ENCODE results near the gene DAAM2.

The DAAM2 gene

GRCh38 chr6:39876826-39877225 is 84.7 kb downstream of the DAAM2 start:
- H3K4me3 ChIP-seq (ENCODE audit: low read depth in 1 of 2, low read length in 2 of 2) = no peak overlapping the region
- H3K36me3 ChIP-seq (ENCODE audit: control insufficient read depth in 1 of 2, insufficient read depth in 2 of 2, low read length in 2 of 2) = peaks cover 0 to 13% of the 10 kb centered on the region in 2 donors
- H3K9me3 ChIP-seq (ENCODE audit: control insufficient read depth in 1 of 2, low read length in 2 of 2) = no peaks in the 10 kb centered on the region
- no peaks in the 10 kb centered on the region for H3K4me1 ChIP-seq (ENCODE audit: control insufficient read depth in 1 of 2, insufficient read depth in 2 of 2, low read length in 2 of 2)
- no peaks in the 10 kb centered on the region for H3K27me3 ChIP-seq (ENCODE audit: control insufficient read depth in 1 of 2, insufficient read depth in 2 of 2, low read length in 2 of 2)
- H3K9ac ChIP-seq (ENCODE audit: low read depth in 1 of 2, low read length in 2 of 2) = no peak overlapping the region
- H3K27ac ChIP-seq (ENCODE audit: low read depth, low read length) = no peak overlapping the region

- peaks cover 5 to 6% of the 10 kb centered on the region in 2 donors for H3K4me1 ChIP-seq (ENCODE audit: control insufficient read depth in 1 of 2, insufficient read depth in 2 of 2, low read length in 2 of 2)
Measured at GRCh38 chr6:39879535-39879934, 87.4 kb downstream of the DAAM2 start.

GRCh38 chr6:39880594-39880993 is 88.4 kb downstream of the DAAM2 start:
- Histone ChIP-seq H3K4me1 (ENCODE audit: control insufficient read depth in 1 of 2, insufficient read depth in 2 of 2, low read length in 2 of 2) (peaks cover 5 to 6% of the 10 kb centered on the region in 2 donors), H3K36me3 (ENCODE audit: control insufficient read depth in 1 of 2, insufficient read depth in 2 of 2, low read length in 2 of 2) (peaks cover 0 to 8% of the 10 kb centered on the region in 2 donors), H3K27ac (ENCODE audit: low read depth, low read length) (no peak overlapping the region), H3K9me3 (ENCODE audit: control insufficient read depth in 1 of 2, low read length in 2 of 2) (no peaks in the 10 kb centered on the region), H3K4me3 (ENCODE audit: low read depth in 1 of 2, low read length in 2 of 2) (no peak overlapping the region), H3K27me3 (ENCODE audit: control insufficient read depth in 1 of 2, insufficient read depth in 2 of 2, low read length in 2 of 2) (no peaks in the 10 kb centered on the region), H3K9ac (ENCODE audit: low read depth in 1 of 2, low read length in 2 of 2) (no peak overlapping the region)

More at GRCh38 chr6:39879535-39879934, 87.4 kb downstream of the DAAM2 start:
- peaks cover 0 to 10% of the 10 kb centered on the region in 2 donors for H3K36me3 ChIP-seq (ENCODE audit: control insufficient read depth in 1 of 2, insufficient read depth in 2 of 2, low read length in 2 of 2)
- no peak overlapping the region for H3K9ac ChIP-seq (ENCODE audit: low read depth in 1 of 2, low read length in 2 of 2)
- H3K27me3 ChIP-seq (ENCODE audit: control insufficient read depth in 1 of 2, insufficient read depth in 2 of 2, low read length in 2 of 2) = no peaks in the 10 kb centered on the region
- no peak overlapping the region for H3K4me3 ChIP-seq (ENCODE audit: low read depth in 1 of 2, low read length in 2 of 2)
- no peak overlapping the region for H3K27ac ChIP-seq (ENCODE audit: low read depth, low read length)
- no peaks in the 10 kb centered on the region for H3K9me3 ChIP-seq (ENCODE audit: control insufficient read depth in 1 of 2, low read length in 2 of 2)

- Histone ChIP-seq H3K36me3 (ENCODE audit: control insufficient read depth in 1 of 2, insufficient read depth in 2 of 2, low read length in 2 of 2) (peaks cover 0 to 8% of the 10 kb centered on the region in 2 donors), H3K27me3 (ENCODE audit: control insufficient read depth in 1 of 2, insufficient read depth in 2 of 2, low read length in 2 of 2) (no peaks in the 10 kb centered on the region), H3K9ac (ENCODE audit: low read depth in 1 of 2, low read length in 2 of 2) (no peak overlapping the region), H3K27ac (ENCODE audit: low read depth, low read length) (no peak overlapping the region), H3K4me1 (ENCODE audit: control insufficient read depth in 1 of 2, insufficient read depth in 2 of 2, low read length in 2 of 2) (peaks cover 5 to 6% of the 10 kb centered on the region in 2 donors), H3K4me3 (ENCODE audit: low read depth in 1 of 2, low read length in 2 of 2) (no peak overlapping the region), H3K9me3 (ENCODE audit: control insufficient read depth in 1 of 2, low read length in 2 of 2) (no peaks in the 10 kb centered on the region)
Measured at GRCh38 chr6:39881851-39882530, 89.8 kb downstream of the DAAM2 start.

- Histone ChIP-seq H3K9ac (ENCODE audit: low read depth in 1 of 2, low read length in 2 of 2) (no peak overlapping the region), H3K36me3 (ENCODE audit: control insufficient read depth in 1 of 2, insufficient read depth in 2 of 2, low read length in 2 of 2) (peaks cover 0 to 8% of the 10 kb centered on the region in 2 donors), H3K27ac (ENCODE audit: low read depth, low read length) (no peak overlapping the region), H3K27me3 (ENCODE audit: control insufficient read depth in 1 of 2, insufficient read depth in 2 of 2, low read length in 2 of 2) (no peaks in the 10 kb centered on the region), H3K4me3 (ENCODE audit: low read depth in 1 of 2, low read length in 2 of 2) (no peak overlapping the region), H3K4me1 (ENCODE audit: control insufficient read depth in 1 of 2, insufficient read depth in 2 of 2, low read length in 2 of 2) (peaks cover 5 to 6% of the 10 kb centered on the region in 2 donors), H3K9me3 (ENCODE audit: control insufficient read depth in 1 of 2, low read length in 2 of 2) (no peaks in the 10 kb centered on the region)
Measured at GRCh38 chr6:39882531-39882899, 90.3 kb downstream of the DAAM2 start.

- H3K9me3 ChIP-seq (ENCODE audit: control insufficient read depth in 1 of 2, low read length in 2 of 2) = no peaks in the 10 kb centered on the region
- peaks cover 5 to 6% of the 10 kb centered on the region in 2 donors for H3K4me1 ChIP-seq (ENCODE audit: control insufficient read depth in 1 of 2, insufficient read depth in 2 of 2, low read length in 2 of 2)
- H3K9ac ChIP-seq (ENCODE audit: low read depth in 1 of 2, low read length in 2 of 2) = no peak overlapping the region
- H3K36me3 ChIP-seq (ENCODE audit: control insufficient read depth in 1 of 2, insufficient read depth in 2 of 2, low read length in 2 of 2) = no peaks in the 10 kb centered on the region
- no peak overlapping the region for H3K27ac ChIP-seq (ENCODE audit: low read depth, low read length)
- H3K27me3 ChIP-seq (ENCODE audit: control insufficient read depth in 1 of 2, insufficient read depth in 2 of 2, low read length in 2 of 2) = no peaks in the 10 kb centered on the region
- H3K4me3 ChIP-seq (ENCODE audit: low read depth in 1 of 2, low read length in 2 of 2) = no peak overlapping the region
Measured at GRCh38 chr6:39884696-39885095, 92.5 kb downstream of the DAAM2 start.

- Histone ChIP-seq H3K27me3 (ENCODE audit: control insufficient read depth in 1 of 2, insufficient read depth in 2 of 2, low read length in 2 of 2) (no peaks in the 10 kb centered on the region), H3K9me3 (ENCODE audit: control insufficient read depth in 1 of 2, low read length in 2 of 2) (no peaks in the 10 kb centered on the region), H3K4me1 (ENCODE audit: control insufficient read depth in 1 of 2, insufficient read depth in 2 of 2, low read length in 2 of 2) (peaks cover 5 to 6% of the 10 kb centered on the region in 2 donors), H3K4me3 (ENCODE audit: low read depth in 1 of 2, low read length in 2 of 2) (no peak overlapping the region), H3K9ac (ENCODE audit: low read depth in 1 of 2, low read length in 2 of 2) (no peak overlapping the region), H3K27ac (ENCODE audit: low read depth, low read length) (no peak overlapping the region), H3K36me3 (ENCODE audit: control insufficient read depth in 1 of 2, insufficient read depth in 2 of 2, low read length in 2 of 2) (no peaks in the 10 kb centered on the region)
Measured at GRCh38 chr6:39885691-39886090, 93.5 kb downstream of the DAAM2 start.

- peaks cover 5 to 6% of the 10 kb centered on the region in 2 donors for H3K4me1 ChIP-seq (ENCODE audit: control insufficient read depth in 1 of 2, insufficient read depth in 2 of 2, low read length in 2 of 2)
- H3K36me3 ChIP-seq (ENCODE audit: control insufficient read depth in 1 of 2, insufficient read depth in 2 of 2, low read length in 2 of 2) = no peaks in the 10 kb centered on the region
- H3K27me3 ChIP-seq (ENCODE audit: control insufficient read depth in 1 of 2, insufficient read depth in 2 of 2, low read length in 2 of 2) = no peaks in the 10 kb centered on the region
- no peaks in the 10 kb centered on the region for H3K9me3 ChIP-seq (ENCODE audit: control insufficient read depth in 1 of 2, low read length in 2 of 2)
- H3K27ac ChIP-seq (ENCODE audit: low read depth, low read length) = no peak overlapping the region
- no peak overlapping the region for H3K9ac ChIP-seq (ENCODE audit: low read depth in 1 of 2, low read length in 2 of 2)
- no peak overlapping the region for H3K4me3 ChIP-seq (ENCODE audit: low read depth in 1 of 2, low read length in 2 of 2)
Measured at GRCh38 chr6:39886871-39887270, 94.7 kb downstream of the DAAM2 start.

- Histone ChIP-seq H3K27me3 (ENCODE audit: control insufficient read depth in 1 of 2, insufficient read depth in 2 of 2, low read length in 2 of 2) (no peaks in the 10 kb centered on the region), H3K9me3 (ENCODE audit: control insufficient read depth in 1 of 2, low read length in 2 of 2) (no peaks in the 10 kb centered on the region), H3K9ac (ENCODE audit: low read depth in 1 of 2, low read length in 2 of 2) (no peak overlapping the region), H3K36me3 (ENCODE audit: control insufficient read depth in 1 of 2, insufficient read depth in 2 of 2, low read length in 2 of 2) (no peaks in the 10 kb centered on the region), H3K27ac (ENCODE audit: low read depth, low read length) (no peak overlapping the region), H3K4me3 (ENCODE audit: low read depth in 1 of 2, low read length in 2 of 2) (no peak overlapping the region), H3K4me1 (ENCODE audit: control insufficient read depth in 1 of 2, insufficient read depth in 2 of 2, low read length in 2 of 2) (peaks cover 0 to under 1% of the 10 kb centered on the region in 2 donors)
Measured at GRCh38 chr6:39887692-39888450, 95.7 kb downstream of the DAAM2 start.

GRCh38 chr6:39889229-39889628 is 97.1 kb downstream of the DAAM2 start:
- Histone ChIP-seq H3K4me1 (ENCODE audit: control insufficient read depth in 1 of 2, insufficient read depth in 2 of 2, low read length in 2 of 2) (no peaks in the 10 kb centered on the region), H3K9ac (ENCODE audit: low read depth in 1 of 2, low read length in 2 of 2) (no peak overlapping the region), H3K36me3 (ENCODE audit: control insufficient read depth in 1 of 2, insufficient read depth in 2 of 2, low read length in 2 of 2) (no peaks in the 10 kb centered on the region), H3K27ac (ENCODE audit: low read depth, low read length) (no peak overlapping the region), H3K4me3 (ENCODE audit: low read depth in 1 of 2, low read length in 2 of 2) (no peak overlapping the region), H3K9me3 (ENCODE audit: control insufficient read depth in 1 of 2, low read length in 2 of 2) (no peaks in the 10 kb centered on the region), H3K27me3 (ENCODE audit: control insufficient read depth in 1 of 2, insufficient read depth in 2 of 2, low read length in 2 of 2) (no peaks in the 10 kb centered on the region)
